ENCODE results near the gene NDUFA7. TPM values are rescaled to one million over a fixed set of nuclear protein-coding genes. Genes with fewer than 3 reads are reported as not detected.
"Not testable (repeated sequence)": the region's sequence is repeated elsewhere in the genome, so short reads cannot be mapped to it uniquely, and the experiment has no call there.

Gene NDUFA7
- total and polyA plus RNA-seq, 4 donors, result 18.9 to 53.0 (median 26.7) TPM

DNA sequence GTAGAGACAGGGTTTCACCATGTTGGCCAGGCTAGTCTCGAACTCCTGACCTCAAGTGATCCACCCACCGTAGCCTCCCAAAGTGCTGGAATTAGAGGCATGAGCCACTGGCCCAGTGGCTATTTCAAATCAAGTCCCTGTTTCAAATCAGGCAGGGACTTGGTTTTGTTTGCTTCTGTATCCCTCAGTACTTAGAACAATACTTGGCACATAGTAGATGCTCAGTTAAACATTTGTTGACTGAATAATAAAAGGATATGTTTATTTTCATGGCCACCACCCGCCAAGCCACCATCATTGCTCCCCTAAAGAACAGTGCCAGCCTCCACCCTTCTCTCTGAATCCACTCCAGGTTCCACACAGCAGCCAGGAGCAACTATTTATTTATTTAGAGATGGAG, 4.3 kb upstream of the NDUFA7 start:
- Histone ChIP-seq H3K4me1 (ENCODE audit: control insufficient read depth in 1 of 2, insufficient read depth in 2 of 2, low read length in 2 of 2) (no peaks in the 10 kb centered on the region), H3K4me3 (ENCODE audit: low read length in 2 of 2) (no peak overlapping the region), H3K27ac (ENCODE audit: low read depth in 1 of 2, low read length in 2 of 2) (no peak overlapping the region), H3K36me3 (ENCODE audit: control insufficient read depth in 1 of 2, insufficient read depth in 2 of 2, low read length in 1 of 2) (no peaks in the 10 kb centered on the region), H3K9me3 (ENCODE audit: control insufficient read depth, low read length) (peaks cover 2% of the 10 kb centered on the region), H3K27me3 (ENCODE audit: control insufficient read depth in 1 of 2, insufficient read depth in 2 of 2, low read length in 1 of 2) (no peaks in the 10 kb centered on the region)
- intact Hi-C loops (cut with DNase I), result no loop called here
- ATAC-seq (ENCODE audit: low FRiP score) (no peak), DNase-seq (no peak)
- 90 to 93% methylated on average over 3 of the region's 3 CpGs for WGBS, 2 donors

DNA sequence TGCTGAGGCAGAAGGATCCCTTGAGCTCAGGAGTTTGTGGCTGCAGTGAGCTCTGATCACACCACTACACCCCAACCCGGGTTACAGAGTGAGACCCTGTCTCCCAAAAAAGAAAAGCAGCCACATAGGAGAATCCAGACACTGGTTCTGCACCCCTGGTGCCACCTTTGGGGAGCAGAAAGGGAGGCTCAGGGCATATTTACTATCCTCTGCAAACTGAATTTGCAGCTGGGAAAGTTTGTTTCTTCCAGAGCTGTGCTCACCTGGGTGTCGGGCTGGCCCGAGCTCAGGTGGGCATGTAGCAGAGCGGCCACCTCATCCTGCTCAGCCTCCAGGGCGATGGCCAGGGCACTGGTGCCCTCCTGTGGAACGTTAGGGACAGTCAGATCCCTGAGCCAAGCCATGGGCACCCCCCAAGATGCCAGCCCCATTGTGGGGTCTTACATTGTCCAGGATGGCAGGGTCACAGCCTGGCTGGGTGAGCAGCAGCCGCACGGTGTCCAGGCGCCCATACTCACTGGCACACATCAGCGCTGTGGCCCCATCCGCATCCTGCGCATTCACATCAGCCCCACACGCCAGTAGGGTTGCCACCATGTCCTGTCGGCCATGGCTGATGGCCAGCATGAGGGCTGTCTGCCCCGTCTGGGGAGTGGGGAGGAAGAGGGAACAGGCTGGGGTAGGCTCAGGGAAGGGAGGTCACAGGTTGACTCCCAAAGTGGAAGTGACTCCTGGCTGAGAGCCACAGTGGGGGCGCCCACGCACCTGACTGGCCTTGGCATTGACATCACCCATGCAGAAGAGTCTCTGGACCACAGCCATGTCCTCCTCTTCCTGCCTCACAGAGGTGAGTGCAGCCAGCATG, 3.2 kb upstream of the NDUFA7 start:
- H3K36me3 ChIP-seq (ENCODE audit: control insufficient read depth in 1 of 2, insufficient read depth in 2 of 2, low read length in 1 of 2), result no peaks in the 10 kb centered on the region
- intact Hi-C loops (cut with DNase I), result no loop called here
- no peak overlapping the region for H3K4me3 ChIP-seq (ENCODE audit: low read length in 2 of 2)
- H3K27me3 ChIP-seq (ENCODE audit: control insufficient read depth in 1 of 2, insufficient read depth in 2 of 2, low read length in 1 of 2), result no peaks in the 10 kb centered on the region
- H3K4me1 ChIP-seq (ENCODE audit: control insufficient read depth in 1 of 2, insufficient read depth in 2 of 2, low read length in 2 of 2), result no peaks in the 10 kb centered on the region
- ATAC-seq (ENCODE audit: low FRiP score) (no peak), DNase-seq (peak in 1 of 2 donors; percentile 45)
- H3K9me3 ChIP-seq (ENCODE audit: control insufficient read depth, low read length), result peaks cover 2% of the 10 kb centered on the region
- WGBS, 2 donors, result 69 to 78% methylated on average over 17 of the region's 17 CpGs
- no peak overlapping the region for H3K27ac ChIP-seq (ENCODE audit: low read depth in 1 of 2, low read length in 2 of 2)

DNA sequence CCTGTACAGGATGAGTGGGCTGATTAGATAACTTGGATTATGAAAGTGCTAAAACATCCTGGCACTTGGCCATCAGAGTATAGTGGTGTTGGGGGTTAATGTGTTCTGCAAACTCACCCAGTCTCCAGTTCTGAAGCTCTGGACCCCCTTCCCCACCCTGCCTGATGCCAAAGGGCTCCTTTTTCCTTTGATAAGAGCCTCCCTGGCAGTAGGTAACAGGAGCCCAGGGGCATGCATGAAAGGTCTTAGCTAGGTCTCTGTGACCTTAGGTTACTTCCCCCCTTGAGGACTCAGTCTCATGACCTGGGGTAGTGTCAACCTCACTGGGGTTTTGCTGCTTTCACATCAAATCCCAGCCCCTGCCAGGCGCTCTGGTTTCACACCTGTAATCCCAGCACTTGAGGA, 2.6 kb upstream of the NDUFA7 start:
- ATAC-seq (ENCODE audit: low FRiP score) (no peak), DNase-seq (no peak)
- Histone ChIP-seq H3K4me3 (ENCODE audit: low read length in 2 of 2) (no peak overlapping the region), H3K27ac (ENCODE audit: low read depth in 1 of 2, low read length in 2 of 2) (no peak overlapping the region), H3K27me3 (ENCODE audit: control insufficient read depth in 1 of 2, insufficient read depth in 2 of 2, low read length in 1 of 2) (no peaks in the 10 kb centered on the region), H3K4me1 (ENCODE audit: control insufficient read depth in 1 of 2, insufficient read depth in 2 of 2, low read length in 2 of 2) (no peaks in the 10 kb centered on the region), H3K36me3 (ENCODE audit: control insufficient read depth in 1 of 2, insufficient read depth in 2 of 2, low read length in 1 of 2) (no peaks in the 10 kb centered on the region), H3K9me3 (ENCODE audit: control insufficient read depth, low read length) (peaks cover 2% of the 10 kb centered on the region)
- 92% methylated on average over 1 of the region's 1 CpG for WGBS, 2 donors
- intact Hi-C loops (cut with DNase I), result no loop called here

DNA sequence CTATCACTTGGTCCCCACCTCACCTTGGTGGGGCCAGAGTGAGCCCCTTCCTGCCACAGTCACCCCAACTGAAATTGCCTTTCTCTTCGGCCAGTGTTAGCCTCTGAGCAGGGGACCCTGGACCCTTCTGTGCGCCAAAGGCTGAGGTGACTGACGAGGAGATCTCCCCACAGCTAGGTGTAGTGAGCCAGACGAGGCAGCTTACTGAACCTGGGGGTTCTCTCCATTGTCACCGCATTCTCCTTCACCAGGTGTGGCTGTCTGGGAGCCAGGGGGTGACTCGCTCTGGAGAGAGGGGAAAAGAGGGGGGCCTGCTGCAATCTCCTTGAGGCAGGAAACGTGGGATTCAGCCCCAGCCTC, 1.4 kb upstream of the NDUFA7 start:
- intact Hi-C loops (cut with DNase I), result no loop called here
- Histone ChIP-seq H3K27me3 (ENCODE audit: control insufficient read depth in 1 of 2, insufficient read depth in 2 of 2, low read length in 1 of 2) (no peaks in the 10 kb centered on the region), H3K27ac (ENCODE audit: low read depth in 1 of 2, low read length in 2 of 2) (no peak overlapping the region), H3K4me1 (ENCODE audit: control insufficient read depth in 1 of 2, insufficient read depth in 2 of 2, low read length in 2 of 2) (no peaks in the 10 kb centered on the region), H3K9me3 (ENCODE audit: control insufficient read depth, low read length) (peaks cover 2% of the 10 kb centered on the region), H3K4me3 (ENCODE audit: low read length in 2 of 2) (no peak overlapping the region), H3K36me3 (ENCODE audit: control insufficient read depth in 1 of 2, insufficient read depth in 2 of 2, low read length in 1 of 2) (no peaks in the 10 kb centered on the region)
- ATAC-seq (ENCODE audit: low FRiP score) (no peak), DNase-seq (no peak)
- whole genome bisulfite sequencing, 2 donors, result 74 to 81% methylated on average over 7 of the region's 7 CpGs

DNA sequence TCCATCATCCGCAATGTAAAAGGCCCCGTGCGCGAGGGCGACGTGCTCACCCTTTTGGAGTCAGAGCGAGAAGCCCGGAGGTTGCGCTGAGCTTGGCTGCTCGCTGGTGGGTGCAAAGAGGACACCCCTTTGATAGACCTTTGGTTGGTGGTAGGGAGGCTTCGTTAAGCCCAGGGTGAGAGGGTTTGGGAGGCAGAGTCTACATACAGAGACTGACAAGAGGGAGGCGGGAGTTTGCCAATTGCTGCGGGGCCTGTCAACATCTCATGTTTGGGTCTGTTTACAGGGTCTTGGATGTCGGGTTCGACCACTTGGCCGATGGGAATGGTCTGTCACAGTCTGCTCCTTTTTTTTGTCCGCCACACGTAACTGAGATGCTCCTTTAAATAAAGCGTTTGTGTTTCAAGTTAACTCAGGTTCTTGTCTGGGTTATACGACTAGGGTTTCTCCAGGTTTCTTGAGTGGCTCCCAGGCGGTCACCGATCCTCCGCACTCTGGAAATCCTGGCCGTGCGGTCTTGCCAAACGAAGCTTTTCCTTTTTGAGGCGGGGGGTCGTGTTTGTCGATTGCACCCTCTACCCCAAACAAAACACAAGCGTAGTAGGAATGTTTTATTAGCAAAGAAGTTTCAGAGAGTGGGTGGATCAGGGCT, 937 bp upstream of the NDUFA7 start:
- no peak for DNase-seq
- peak overlapping the region; percentile 79 to 83 for H3K4me3 ChIP-seq (ENCODE audit: low read length in 2 of 2)
- ATAC-seq (ENCODE audit: low FRiP score), result no peak
- no peak overlapping the region for H3K27ac ChIP-seq (ENCODE audit: low read depth in 1 of 2, low read length in 2 of 2)
- H3K27me3 ChIP-seq (ENCODE audit: control insufficient read depth in 1 of 2, insufficient read depth in 2 of 2, low read length in 1 of 2), result no peaks in the 10 kb centered on the region
- H3K36me3 ChIP-seq (ENCODE audit: control insufficient read depth in 1 of 2, insufficient read depth in 2 of 2, low read length in 1 of 2), result no peaks in the 10 kb centered on the region
- 22 to 24% methylated on average over 30 of the region's 30 CpGs for WGBS, 2 donors
- H3K9me3 ChIP-seq (ENCODE audit: control insufficient read depth, low read length), result peaks cover 2% of the 10 kb centered on the region
- intact Hi-C loops (cut with DNase I), result no loop called here
- no peaks in the 10 kb centered on the region for H3K4me1 ChIP-seq (ENCODE audit: control insufficient read depth in 1 of 2, insufficient read depth in 2 of 2, low read length in 2 of 2)

DNA sequence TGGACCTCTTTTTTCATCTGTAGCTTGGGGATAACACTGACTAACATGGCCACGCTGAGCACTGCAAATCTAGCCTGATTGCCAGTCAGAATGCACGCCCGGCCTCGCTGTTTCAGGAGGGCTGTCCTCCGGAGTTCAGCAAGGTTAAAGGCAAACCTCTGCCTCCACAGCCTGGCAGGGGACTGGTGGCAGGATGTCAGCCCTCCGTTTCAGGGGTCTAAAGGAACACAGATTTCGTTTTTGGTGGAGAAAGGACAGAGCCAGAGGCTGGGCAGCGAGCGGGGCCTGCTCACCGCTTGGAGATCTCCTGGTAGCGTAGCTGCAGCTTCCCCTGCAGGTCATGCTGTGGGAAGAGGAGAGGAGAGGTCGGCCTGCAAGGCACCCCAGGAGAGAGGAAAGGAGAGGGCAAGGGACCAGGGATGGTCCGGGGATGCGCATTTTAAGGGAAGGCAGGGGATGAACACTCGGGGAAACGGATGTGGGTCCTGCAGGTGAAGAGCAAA, 560 bp downstream of the NDUFA7 start:
- Histone ChIP-seq H3K4me1 (ENCODE audit: control insufficient read depth in 1 of 2, insufficient read depth in 2 of 2, low read length in 2 of 2) (no peaks in the 10 kb centered on the region), H3K27me3 (ENCODE audit: control insufficient read depth in 1 of 2, insufficient read depth in 2 of 2, low read length in 1 of 2) (no peaks in the 10 kb centered on the region), H3K36me3 (ENCODE audit: control insufficient read depth in 1 of 2, insufficient read depth in 2 of 2, low read length in 1 of 2) (no peaks in the 10 kb centered on the region), H3K27ac (ENCODE audit: low read depth in 1 of 2, low read length in 2 of 2) (peak overlapping the region; percentile 17 to 41), H3K4me3 (ENCODE audit: low read length in 2 of 2) (peak overlapping the region; percentile 70 to 80), H3K9me3 (ENCODE audit: control insufficient read depth, low read length) (no peaks in the 10 kb centered on the region)
- WGBS, 2 donors, result 1 to 2% methylated on average over 16 of the region's 16 CpGs
- ATAC-seq (ENCODE audit: low FRiP score) (peak; percentile 36), DNase-seq (peak in 1 of 2 donors; percentile 49)
- intact Hi-C loops (cut with DNase I), result no loop called here

DNA sequence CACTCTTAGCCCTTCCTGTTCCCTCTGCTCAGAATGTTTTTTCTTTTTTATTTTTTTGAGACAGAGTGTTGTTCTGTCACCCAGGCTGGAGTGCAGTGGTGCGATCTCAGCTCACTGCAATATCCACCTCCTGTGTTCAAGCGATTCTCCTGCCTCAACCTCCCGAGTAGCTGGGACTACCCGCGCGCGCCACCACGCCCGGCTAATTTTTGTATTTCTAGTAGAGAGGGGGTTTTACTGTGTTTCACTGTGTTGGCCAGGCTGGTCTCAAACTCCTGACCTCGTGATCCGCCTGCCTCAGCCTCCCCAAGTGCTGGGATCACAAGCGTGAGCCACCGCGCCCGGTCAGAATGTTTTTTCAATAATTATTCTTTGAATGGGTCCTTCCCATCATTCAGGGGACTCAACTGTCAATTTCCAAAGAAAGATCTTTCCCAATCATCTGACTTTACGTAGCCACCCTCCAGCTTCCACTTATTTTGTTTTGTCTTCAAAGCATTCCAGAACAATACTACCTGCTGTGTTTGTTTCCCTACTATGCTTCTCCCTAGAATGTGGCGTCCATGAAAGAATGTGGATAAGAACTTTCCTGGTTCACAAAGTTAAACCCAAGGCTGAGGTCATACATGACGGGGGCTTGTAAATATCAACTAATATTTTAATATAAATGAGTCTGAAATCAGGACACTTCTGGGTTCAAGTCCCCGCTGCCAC, 1.2 kb downstream of the NDUFA7 start:
- no peaks in the 10 kb centered on the region for H3K4me1 ChIP-seq (ENCODE audit: control insufficient read depth in 1 of 2, insufficient read depth in 2 of 2, low read length in 2 of 2)
- H3K36me3 ChIP-seq (ENCODE audit: control insufficient read depth in 1 of 2, insufficient read depth in 2 of 2, low read length in 1 of 2), result no peaks in the 10 kb centered on the region
- H3K27me3 ChIP-seq (ENCODE audit: control insufficient read depth in 1 of 2, insufficient read depth in 2 of 2, low read length in 1 of 2), result no peaks in the 10 kb centered on the region
- H3K27ac ChIP-seq (ENCODE audit: low read depth in 1 of 2, low read length in 2 of 2), result no peak overlapping the region
- ATAC-seq (ENCODE audit: low FRiP score) (no peak), DNase-seq (no peak)
- H3K9me3 ChIP-seq (ENCODE audit: control insufficient read depth, low read length), result no peaks in the 10 kb centered on the region
- intact Hi-C loops (cut with DNase I), result no loop called here
- peak overlapping the region; percentile 70 to 80 for H3K4me3 ChIP-seq (ENCODE audit: low read length in 2 of 2)
- WGBS, 2 donors, result 82 to 84% methylated on average over 19 of the region's 19 CpGs

DNA sequence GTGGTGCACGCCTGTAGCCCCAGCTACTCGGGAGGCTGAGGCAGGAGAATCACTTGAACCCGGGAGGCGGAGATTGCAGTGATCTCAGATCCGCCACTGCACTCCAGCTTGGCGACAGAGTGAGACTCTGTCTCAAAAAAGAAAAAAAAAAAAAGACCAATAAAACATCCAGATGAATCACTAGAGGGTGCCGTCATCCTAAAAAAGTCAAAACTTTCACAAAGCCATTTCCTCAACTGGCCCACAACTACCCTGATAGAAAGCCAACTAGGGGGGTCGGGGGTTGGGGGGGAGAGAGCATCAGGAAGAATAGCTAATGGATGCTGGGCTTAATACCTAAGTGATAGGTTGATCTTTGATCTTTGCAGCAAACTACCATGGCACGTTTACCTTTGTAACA, 2.3 kb downstream of the NDUFA7 start:
- WGBS, 2 donors, result 73 to 77% methylated on average over 9 of the region's 9 CpGs
- H3K27me3 ChIP-seq (ENCODE audit: control insufficient read depth in 1 of 2, insufficient read depth in 2 of 2, low read length in 1 of 2); H3K4me1 ChIP-seq (ENCODE audit: control insufficient read depth in 1 of 2, insufficient read depth in 2 of 2, low read length in 2 of 2); H3K27ac ChIP-seq (ENCODE audit: low read depth in 1 of 2, low read length in 2 of 2); ATAC-seq (ENCODE audit: low FRiP score); H3K36me3 ChIP-seq (ENCODE audit: control insufficient read depth in 1 of 2, insufficient read depth in 2 of 2, low read length in 1 of 2); intact Hi-C loops (cut with DNase I); DNase-seq; H3K9me3 ChIP-seq (ENCODE audit: control insufficient read depth, low read length); H3K4me3 ChIP-seq (ENCODE audit: low read length in 2 of 2): not testable (repeated sequence)

All from aorta (tissue), 5 donors.